ENCODE data around the gene NR2F1-AS1. TPM values are rescaled to one million over a fixed set of nuclear protein-coding genes. Genes with fewer than 3 reads are reported as not detected.

The NR2F1-AS1 gene
- total RNA-seq, 4 donors from 2014 or later = 6.0 to 48.1 (median 14.4) TPM

DNA sequence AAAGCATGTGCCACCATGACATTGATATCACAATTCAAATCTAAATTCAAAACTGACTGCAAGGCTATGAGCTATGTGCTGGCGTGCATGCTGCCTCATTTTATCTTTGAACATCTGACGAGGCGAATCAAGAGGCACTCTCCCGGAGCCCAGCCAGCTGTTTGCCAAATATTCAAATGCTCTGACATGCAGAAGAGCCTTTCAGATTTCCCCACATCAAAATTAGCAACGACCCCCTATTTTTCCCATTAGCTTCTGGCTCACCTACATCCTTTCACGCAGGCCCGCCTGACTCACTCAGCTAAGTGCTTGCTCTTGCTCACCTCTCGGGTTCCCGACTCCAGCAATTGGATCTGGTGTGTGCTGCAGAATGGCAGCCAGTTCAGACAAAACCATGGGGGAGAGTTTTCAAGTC is 159.0 kb downstream of the NR2F1-AS1 start:
- no peak for TF ChIP-seq EP300 (IDR thresholded peaks at IDR 0.05)
- TF ChIP-seq, protein P1, sequence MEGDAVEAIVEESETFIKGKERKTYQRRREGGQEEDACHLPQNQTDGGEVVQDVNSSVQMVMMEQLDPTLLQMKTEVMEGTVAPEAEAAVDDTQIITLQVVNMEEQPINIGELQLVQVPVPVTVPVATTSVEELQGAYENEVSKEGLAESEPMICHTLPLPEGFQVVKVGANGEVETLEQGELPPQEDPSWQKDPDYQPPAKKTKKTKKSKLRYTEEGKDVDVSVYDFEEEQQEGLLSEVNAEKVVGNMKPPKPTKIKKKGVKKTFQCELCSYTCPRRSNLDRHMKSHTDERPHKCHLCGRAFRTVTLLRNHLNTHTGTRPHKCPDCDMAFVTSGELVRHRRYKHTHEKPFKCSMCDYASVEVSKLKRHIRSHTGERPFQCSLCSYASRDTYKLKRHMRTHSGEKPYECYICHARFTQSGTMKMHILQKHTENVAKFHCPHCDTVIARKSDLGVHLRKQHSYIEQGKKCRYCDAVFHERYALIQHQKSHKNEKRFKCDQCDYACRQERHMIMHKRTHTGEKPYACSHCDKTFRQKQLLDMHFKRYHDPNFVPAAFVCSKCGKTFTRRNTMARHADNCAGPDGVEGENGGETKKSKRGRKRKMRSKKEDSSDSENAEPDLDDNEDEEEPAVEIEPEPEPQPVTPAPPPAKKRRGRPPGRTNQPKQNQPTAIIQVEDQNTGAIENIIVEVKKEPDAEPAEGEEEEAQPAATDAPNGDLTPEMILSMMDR (IDR thresholded peaks at IDR 0.05) = no peak
- no peak for TF ChIP-seq POLR2AphosphoS5 (IDR thresholded peaks at IDR 0.05)
- no peak for TF ChIP-seq POLR2A (IDR thresholded peaks at IDR 0.05)
- Histone ChIP-seq H3K36me3 (no peaks in the 10 kb centered on the region), H3K4me3 (no peak overlapping the region), H3K27me3 (no peaks in the 10 kb centered on the region), H3K9me3 (no peaks in the 10 kb centered on the region), H3K27ac (no peak overlapping the region), H3K4me1 (peaks cover 0 to 24% (median 0%) of the 10 kb centered on the region in 3 donors)
- ATAC-seq = no peak
- 86 to 93% methylated on average over 4 to 9 of the region's 9 CpGs for WGBS, 2 donors (ENCODE audit: low coverage in 1 of 2)

DNA sequence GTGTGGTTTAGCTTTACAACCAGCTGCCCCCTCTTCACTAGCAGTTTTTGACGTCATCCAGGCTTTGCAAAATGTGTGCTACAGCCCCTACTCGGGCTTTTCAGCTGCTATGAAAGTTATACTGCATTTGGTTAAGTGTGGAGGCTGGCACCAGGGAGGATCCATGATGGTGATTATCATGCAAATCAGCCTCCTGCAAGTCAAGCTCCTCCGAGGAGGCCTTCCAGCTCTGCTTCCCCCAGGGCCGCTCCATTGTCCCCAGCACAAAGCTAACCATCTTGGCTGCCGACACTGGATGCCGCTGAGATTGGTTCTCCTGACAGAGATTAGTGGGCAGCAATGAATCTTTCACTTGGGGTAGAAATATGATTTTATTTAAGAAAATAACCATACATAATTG is 159.6 kb downstream of the NR2F1-AS1 start:
- no peak overlapping the region for H3K27ac ChIP-seq
- H3K4me1 ChIP-seq = peaks cover 0 to 20% (median 0%) of the 10 kb centered on the region in 3 donors
- H3K36me3 ChIP-seq = no peaks in the 10 kb centered on the region
- ATAC-seq = no peak
- H3K4me3 ChIP-seq = no peak overlapping the region
- TF ChIP-seq POLR2A (IDR thresholded peaks at IDR 0.05) (no peak), POLR2AphosphoS5 (IDR thresholded peaks at IDR 0.05) (no peak), EP300 (IDR thresholded peaks at IDR 0.05) (no peak)
- TF ChIP-seq, protein P1 (IDR thresholded peaks at IDR 0.05) = no peak
- H3K27me3 ChIP-seq = no peaks in the 10 kb centered on the region
- WGBS, 2 donors (ENCODE audit: low coverage in 1 of 2) = 80 to 87% methylated on average over 1 to 6 of the region's 6 CpGs
- H3K9me3 ChIP-seq = no peaks in the 10 kb centered on the region

GRCh38 chr5:93417490-93417889 is 163.5 kb downstream of the NR2F1-AS1 start:
- TF ChIP-seq, protein P1 (IDR thresholded peaks at IDR 0.05) = no peak
- TF ChIP-seq POLR2A (IDR thresholded peaks at IDR 0.05) = no peak
- no peak for TF ChIP-seq POLR2AphosphoS5 (IDR thresholded peaks at IDR 0.05)
- TF ChIP-seq EP300 (IDR thresholded peaks at IDR 0.05) = no peak
- Histone ChIP-seq H3K36me3 (no peaks in the 10 kb centered on the region), H3K27me3 (no peaks in the 10 kb centered on the region), H3K4me1 (peaks cover 0 to 10% (median 0%) of the 10 kb centered on the region in 3 donors), H3K27ac (no peak overlapping the region), H3K4me3 (no peak overlapping the region), H3K9me3 (no peaks in the 10 kb centered on the region)
- 96 to 97% methylated on average over 3 of the region's 3 CpGs for WGBS, 2 donors (ENCODE audit: low coverage in 1 of 2)
- ATAC-seq = no peak

GRCh38 chr5:93415819-93416218 is 165.2 kb downstream of the NR2F1-AS1 start:
- no peaks in the 10 kb centered on the region for H3K9me3 ChIP-seq
- TF ChIP-seq EP300 (IDR thresholded peaks at IDR 0.05) (no peak), POLR2A (IDR thresholded peaks at IDR 0.05) (no peak), POLR2AphosphoS5 (IDR thresholded peaks at IDR 0.05) (no peak)
- TF ChIP-seq, protein P1 (IDR thresholded peaks at IDR 0.05) = no peak
- H3K36me3 ChIP-seq = no peaks in the 10 kb centered on the region
- 67 to 100% methylated on average over 1 of the region's 1 CpG for WGBS, 2 donors (ENCODE audit: low coverage in 1 of 2)
- H3K27me3 ChIP-seq = no peaks in the 10 kb centered on the region
- H3K4me1 ChIP-seq = peaks cover 0 to 8% (median 0%) of the 10 kb centered on the region in 3 donors
- no peak overlapping the region for H3K4me3 ChIP-seq
- no peak overlapping the region for H3K27ac ChIP-seq
- no peak for ATAC-seq

DNA sequence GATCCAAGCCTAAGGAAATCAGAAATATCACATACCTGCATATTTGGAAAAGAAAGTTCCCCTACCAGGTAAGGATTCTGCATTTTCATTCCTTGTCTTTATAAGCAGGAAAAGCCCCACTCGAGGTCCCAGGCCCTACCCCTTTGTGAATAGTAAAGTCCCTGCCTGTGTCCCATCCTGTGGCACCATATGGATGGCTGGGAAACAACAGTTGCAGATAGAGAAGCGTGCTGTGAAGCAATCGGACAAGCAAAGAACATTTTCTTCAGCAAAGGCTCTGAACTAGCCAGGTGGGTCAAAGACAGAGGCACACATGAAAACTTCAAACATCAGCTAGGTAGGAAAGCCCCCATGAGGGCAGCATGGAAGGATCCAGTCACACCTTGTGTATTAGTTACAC is 169.3 kb downstream of the NR2F1-AS1 start:
- Histone ChIP-seq H3K27ac (no peak overlapping the region), H3K4me1 (no peaks in the 10 kb centered on the region), H3K27me3 (no peaks in the 10 kb centered on the region), H3K4me3 (no peak overlapping the region), H3K9me3 (no peaks in the 10 kb centered on the region), H3K36me3 (no peaks in the 10 kb centered on the region)
- no peak for TF ChIP-seq EP300 (IDR thresholded peaks at IDR 0.05)
- TF ChIP-seq POLR2A (IDR thresholded peaks at IDR 0.05) = no peak
- TF ChIP-seq, protein P1 (IDR thresholded peaks at IDR 0.05) = no peak
- no peak for TF ChIP-seq POLR2AphosphoS5 (IDR thresholded peaks at IDR 0.05)
- no peak for ATAC-seq
- 40 to 95% methylated on average over 1 to 3 of the region's 3 CpGs for WGBS, 2 donors (ENCODE audit: low coverage in 1 of 2)
